ENCODE results near the gene DDX54.

DNA sequence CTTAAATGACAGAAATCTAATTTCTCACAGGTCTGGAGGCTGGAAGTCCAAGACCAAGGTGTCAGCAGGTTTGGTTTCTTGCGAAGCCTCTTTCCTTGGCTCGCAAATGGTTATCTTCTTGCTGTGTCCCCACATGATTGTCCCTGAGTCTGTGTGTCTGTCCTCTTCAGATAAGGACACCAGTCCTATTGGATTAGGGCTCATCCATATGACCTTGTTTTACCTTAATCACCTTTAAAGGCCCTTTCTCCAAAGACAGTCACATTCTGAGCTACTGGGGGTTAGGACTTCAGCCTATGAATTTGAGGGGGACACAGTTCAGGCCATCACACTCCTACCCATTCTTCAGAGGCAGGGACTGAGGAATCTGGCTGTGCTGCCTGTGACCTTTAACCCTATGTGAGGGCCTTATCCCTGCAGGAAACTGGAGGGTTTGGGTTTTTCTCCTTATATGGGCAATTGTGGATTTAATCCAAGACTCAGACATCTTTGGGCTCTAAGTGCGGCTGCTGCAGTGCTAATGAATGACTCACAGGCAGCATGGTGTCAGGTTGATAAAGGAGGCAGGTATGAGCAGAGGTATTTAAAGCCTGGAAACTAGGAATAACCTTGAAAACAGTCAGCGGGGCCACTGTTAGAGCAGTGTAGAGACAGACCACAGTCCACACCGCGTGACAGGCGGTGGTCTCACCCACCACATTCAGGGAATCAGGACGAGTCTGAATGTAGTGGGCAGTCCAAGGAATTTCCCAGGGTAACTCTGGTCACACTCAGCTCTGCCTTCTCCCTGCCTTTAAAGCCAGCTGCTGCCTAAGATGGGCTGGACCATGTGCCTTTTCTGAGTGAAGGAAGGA is 46.2 kb upstream of the DDX54 start:
- no peak for TF ChIP-seq EZH2phosphoT487 (IDR thresholded peaks at IDR 0.05; ENCODE audit: insufficient read depth, low read depth)
- TF ChIP-seq EZH2 (IDR thresholded peaks at IDR 0.05; ENCODE audit: insufficient read depth, poor library complexity, severe bottlenecking) = no peak
